ENCODE measurements around the gene RAB7A.
A peak's percentile ranks its signal among the peaks of the same experiment; 100 is the strongest.
"Not testable (repeated sequence)": the region's sequence is repeated elsewhere in the genome, so short reads cannot be mapped to it uniquely, and the experiment has no call there.

The RAB7A gene

DNA sequence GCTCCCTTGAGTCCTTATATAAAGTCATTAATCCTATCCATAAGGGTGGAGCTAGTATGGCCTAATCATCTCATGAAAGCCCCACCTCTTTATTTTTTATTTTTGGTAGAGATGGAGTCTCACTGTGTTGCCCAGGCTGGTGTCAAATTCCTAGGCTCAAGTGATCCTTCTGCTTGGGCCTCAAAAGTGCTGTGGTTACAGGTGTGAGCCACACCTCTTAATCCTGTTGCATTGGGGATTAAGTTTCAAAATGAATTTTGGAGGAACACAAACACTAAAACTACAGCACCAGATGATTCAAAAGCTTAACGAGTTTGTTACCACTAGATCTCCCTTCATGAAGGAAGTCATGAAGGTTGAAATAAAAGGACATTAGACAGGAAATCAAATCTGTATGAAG, 27.7 kb downstream of the RAB7A start:
- peaks cover 22% of the 10 kb centered on the region for H3K36me3 Mint-ChIP-seq

DNA sequence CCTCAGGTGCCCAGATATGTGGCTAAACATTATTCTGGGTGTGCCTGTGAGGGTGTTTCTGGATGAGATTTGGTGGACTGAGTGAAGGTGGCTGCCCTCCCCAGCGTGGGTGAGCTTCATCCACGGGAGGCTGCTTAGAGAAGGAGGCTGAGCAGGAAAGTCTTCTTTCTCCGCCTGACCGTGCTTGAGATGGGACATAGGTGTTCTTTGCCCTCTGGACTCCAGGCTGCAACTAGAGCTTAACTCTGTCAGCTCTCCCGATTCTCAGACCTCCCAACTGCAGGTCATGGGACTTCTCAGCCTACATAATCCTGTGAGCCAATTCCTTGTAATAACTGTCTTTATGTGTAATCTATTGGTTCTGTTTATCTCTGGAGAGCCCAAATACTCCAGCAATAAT, 34.1 kb downstream of the RAB7A start:
- no peak for DNase-seq (ENCODE audit: low spot score in 2 of 2)
- no peak overlapping the region for H3K4me3 Mint-ChIP-seq
- no peak for ATAC-seq (ENCODE audit: low read depth)
- peaks cover 10% of the 10 kb centered on the region for H3K36me3 Mint-ChIP-seq
- peaks cover 22% of the 10 kb centered on the region for H3K4me1 Mint-ChIP-seq
- H3K27ac Mint-ChIP-seq: no peak overlapping the region
- no peaks in the 10 kb centered on the region for H3K27me3 Mint-ChIP-seq
- no peaks in the 10 kb centered on the region for H3K9me3 Mint-ChIP-seq

More for the DNA sequence above, 27.7 kb downstream of the RAB7A start:
- ATAC-seq (ENCODE audit: low read depth) (no peak), DNase-seq (ENCODE audit: low spot score in 2 of 2) (no peak)
- Mint-ChIP-seq H3K27me3 (no peaks in the 10 kb centered on the region), H3K4me3 (no peak overlapping the region), H3K4me1 (peaks cover 38% of the 10 kb centered on the region), H3K9me3 (no peaks in the 10 kb centered on the region), H3K27ac (no peak overlapping the region)

- Mint-ChIP-seq H3K9me3 (no peaks in the 10 kb centered on the region), H3K36me3 (peaks cover 14% of the 10 kb centered on the region), H3K4me1 (peaks cover 23% of the 10 kb centered on the region), H3K4me3 (no peak overlapping the region), H3K27me3 (no peaks in the 10 kb centered on the region), H3K27ac (peak overlapping the region; percentile 58)
- no peak for DNase-seq (ENCODE audit: low spot score in 2 of 2)
- ATAC-seq (ENCODE audit: low read depth): no peak
Observed at GRCh38 chr3:128760881-128761280, 34.9 kb downstream of the RAB7A start.

- DNase-seq (ENCODE audit: low spot score in 2 of 2) (no peak), ATAC-seq (ENCODE audit: low read depth) (no peak)
- peak overlapping the region; percentile 58 for H3K27ac Mint-ChIP-seq
- H3K27me3 Mint-ChIP-seq: no peaks in the 10 kb centered on the region
- no peaks in the 10 kb centered on the region for H3K9me3 Mint-ChIP-seq
- peaks cover 29% of the 10 kb centered on the region for H3K4me1 Mint-ChIP-seq
- peaks cover 14% of the 10 kb centered on the region for H3K36me3 Mint-ChIP-seq
- no peak overlapping the region for H3K4me3 Mint-ChIP-seq
Observed at GRCh38 chr3:128761392-128761791, 35.4 kb downstream of the RAB7A start.

- Mint-ChIP-seq H3K4me3 (no peak overlapping the region), H3K9me3 (no peaks in the 10 kb centered on the region), H3K36me3 (peaks cover 13% of the 10 kb centered on the region), H3K4me1 (peaks cover 43% of the 10 kb centered on the region), H3K27me3 (no peaks in the 10 kb centered on the region), H3K27ac (no peak overlapping the region)
- DNase-seq (ENCODE audit: low spot score in 2 of 2): no peak
- no peak for ATAC-seq (ENCODE audit: low read depth)
Observed at GRCh38 chr3:128763967-128764366, 38.0 kb downstream of the RAB7A start.

DNA sequence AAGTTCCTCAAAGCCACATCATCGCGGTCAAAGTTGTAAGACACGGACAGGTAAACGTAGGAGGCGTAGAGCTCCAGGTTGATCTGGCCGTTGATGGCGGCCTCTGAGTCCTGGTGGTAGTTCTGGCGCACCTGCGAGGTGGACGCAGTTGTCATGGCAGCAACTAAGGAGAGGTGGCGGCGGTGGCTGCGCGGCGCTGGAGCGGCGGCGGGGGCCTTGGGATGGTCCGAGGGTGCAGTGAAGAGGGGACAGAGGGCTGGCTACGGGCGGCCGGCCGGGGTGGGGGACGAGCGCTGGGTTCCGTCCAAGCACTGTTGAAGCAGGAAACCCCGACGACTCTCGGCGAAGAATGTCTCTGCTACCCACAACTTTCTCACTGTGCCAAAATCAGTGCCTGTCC, 38.9 kb downstream of the RAB7A start:
- no peak for ATAC-seq (ENCODE audit: low read depth)

DNA sequence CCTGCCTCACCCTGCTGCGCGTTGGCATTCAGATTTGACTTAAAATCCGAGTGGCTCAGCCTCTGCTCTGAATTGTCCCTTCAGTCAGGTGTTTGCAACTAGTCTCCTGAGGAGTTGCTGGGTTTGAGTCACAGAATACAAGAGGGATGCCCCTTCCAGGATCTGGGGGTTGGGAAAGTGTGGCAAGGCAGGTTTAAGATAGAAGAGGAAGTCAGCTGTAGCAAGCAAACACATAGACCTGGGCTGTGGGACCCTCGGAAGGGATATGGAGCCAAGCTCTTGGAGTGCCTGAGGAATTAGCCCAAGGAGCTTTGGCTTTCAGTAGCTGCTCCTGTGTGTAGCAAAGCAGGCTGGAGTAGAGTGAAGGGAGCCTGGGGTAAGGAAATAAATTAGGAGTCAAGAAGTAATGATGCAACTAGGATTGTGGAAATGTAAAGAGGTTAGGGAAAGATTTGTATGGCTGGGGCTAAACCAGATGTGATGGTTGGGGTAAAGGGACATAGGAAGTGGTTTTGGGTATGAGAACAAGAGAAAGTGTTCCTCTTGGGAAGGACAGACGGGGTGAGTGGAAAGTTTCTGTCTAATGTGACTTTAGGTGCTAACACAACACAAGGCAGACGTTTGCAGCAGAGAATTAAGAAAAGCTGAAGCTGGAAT, 41.2 kb downstream of the RAB7A start:
- DNase-seq (ENCODE audit: low spot score in 2 of 2) (no peak), ATAC-seq (ENCODE audit: low read depth) (no peak)
- Mint-ChIP-seq H3K9me3 (no peaks in the 10 kb centered on the region), H3K36me3 (peaks cover 15% of the 10 kb centered on the region), H3K27me3 (no peaks in the 10 kb centered on the region), H3K4me3 (no peak overlapping the region), H3K4me1 (peaks cover 48% of the 10 kb centered on the region), H3K27ac (peak overlapping the region; percentile 35)

More for the DNA sequence above, 38.9 kb downstream of the RAB7A start:
- Mint-ChIP-seq H3K4me1 (peaks cover 46% of the 10 kb centered on the region), H3K9me3 (no peaks in the 10 kb centered on the region), H3K4me3 (no peak overlapping the region), H3K36me3 (peaks cover 13% of the 10 kb centered on the region), H3K27me3 (no peaks in the 10 kb centered on the region), H3K27ac (no peak overlapping the region)
- no peak for DNase-seq (ENCODE audit: low spot score in 2 of 2)

- no peak for DNase-seq (ENCODE audit: low spot score in 2 of 2)
- Mint-ChIP-seq H3K4me1 (peaks cover 44% of the 10 kb centered on the region), H3K36me3 (peaks cover 15% of the 10 kb centered on the region), H3K9me3 (no peaks in the 10 kb centered on the region), H3K27me3 (no peaks in the 10 kb centered on the region), H3K4me3 (no peak overlapping the region), H3K27ac (no peak overlapping the region)
- ATAC-seq (ENCODE audit: low read depth): no peak
Observed at GRCh38 chr3:128768471-128768870, 42.5 kb downstream of the RAB7A start.

DNA sequence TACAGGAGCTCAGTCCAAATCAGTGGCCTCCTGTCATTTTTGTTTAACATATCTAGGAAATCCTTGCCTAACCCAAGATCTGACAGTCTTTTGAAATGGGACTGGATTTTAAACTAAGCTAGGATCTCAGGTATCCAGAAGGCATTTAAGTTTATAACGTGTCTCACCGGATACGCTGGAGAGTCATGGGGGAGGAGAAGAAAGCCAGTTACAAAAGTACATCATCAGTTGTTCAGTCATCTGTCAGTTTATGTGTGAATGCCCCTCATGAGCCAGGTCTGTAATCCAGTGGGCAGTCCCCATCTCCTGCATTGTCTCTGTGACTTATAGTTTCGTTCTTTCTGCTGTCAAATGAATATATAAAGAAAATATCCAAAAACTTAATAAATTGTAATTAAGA, 44.4 kb downstream of the RAB7A start:
- peaks cover 47% of the 10 kb centered on the region for H3K4me1 Mint-ChIP-seq
- H3K27ac Mint-ChIP-seq: peak overlapping the region; percentile 53
- H3K27me3 Mint-ChIP-seq: no peaks in the 10 kb centered on the region
- no peak overlapping the region for H3K4me3 Mint-ChIP-seq
- ATAC-seq (ENCODE audit: low read depth) (no peak), DNase-seq (ENCODE audit: low spot score in 2 of 2) (no peak)
- H3K36me3 Mint-ChIP-seq: peaks cover 14% of the 10 kb centered on the region
- H3K9me3 Mint-ChIP-seq: no peaks in the 10 kb centered on the region

GRCh38 chr3:128773189-128773588, 47.2 kb downstream of the RAB7A start:
- H3K27ac Mint-ChIP-seq; DNase-seq (ENCODE audit: low spot score in 2 of 2); H3K9me3 Mint-ChIP-seq; H3K4me3 Mint-ChIP-seq; ATAC-seq (ENCODE audit: low read depth); H3K27me3 Mint-ChIP-seq: not testable (repeated sequence)
- peaks cover 15% of the 10 kb centered on the region for H3K36me3 Mint-ChIP-seq
- peaks cover 44% of the 10 kb centered on the region for H3K4me1 Mint-ChIP-seq

DNA sequence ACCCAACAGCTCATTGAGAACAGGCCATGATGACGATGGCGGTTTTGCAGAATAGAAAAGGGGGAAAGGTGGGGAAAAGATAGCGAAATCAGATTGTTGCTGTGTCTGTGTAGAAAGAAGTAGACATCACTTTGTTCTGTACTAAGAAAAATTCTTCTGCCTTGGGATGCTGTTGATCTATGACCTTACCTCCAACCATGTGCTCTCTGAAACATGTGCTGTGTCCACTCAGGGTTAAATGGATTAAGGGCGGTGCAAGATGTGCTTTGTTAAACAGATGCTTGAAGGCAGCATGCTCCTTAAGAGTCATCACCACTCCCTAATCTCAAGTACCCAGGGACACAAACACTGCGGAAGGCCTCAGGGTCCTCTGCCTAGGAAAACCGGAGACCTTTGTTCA, 47.6 kb downstream of the RAB7A start:
- not testable (repeated sequence) for H3K27me3 Mint-ChIP-seq; ATAC-seq (ENCODE audit: low read depth); DNase-seq (ENCODE audit: low spot score in 2 of 2); H3K9me3 Mint-ChIP-seq; H3K4me3 Mint-ChIP-seq; H3K27ac Mint-ChIP-seq
- Mint-ChIP-seq H3K4me1 (peaks cover 42% of the 10 kb centered on the region), H3K36me3 (peaks cover 15% of the 10 kb centered on the region)

GRCh38 chr3:128775241-128775640, 49.3 kb downstream of the RAB7A start:
- no peaks in the 10 kb centered on the region for H3K9me3 Mint-ChIP-seq
- H3K4me3 Mint-ChIP-seq: no peak overlapping the region
- peaks cover 41% of the 10 kb centered on the region for H3K4me1 Mint-ChIP-seq
- DNase-seq (ENCODE audit: low spot score in 2 of 2) (no peak), ATAC-seq (ENCODE audit: low read depth) (peak; percentile 29)
- no peaks in the 10 kb centered on the region for H3K27me3 Mint-ChIP-seq
- H3K36me3 Mint-ChIP-seq: peaks cover 15% of the 10 kb centered on the region
- peak overlapping the region; percentile 77 for H3K27ac Mint-ChIP-seq

DNA sequence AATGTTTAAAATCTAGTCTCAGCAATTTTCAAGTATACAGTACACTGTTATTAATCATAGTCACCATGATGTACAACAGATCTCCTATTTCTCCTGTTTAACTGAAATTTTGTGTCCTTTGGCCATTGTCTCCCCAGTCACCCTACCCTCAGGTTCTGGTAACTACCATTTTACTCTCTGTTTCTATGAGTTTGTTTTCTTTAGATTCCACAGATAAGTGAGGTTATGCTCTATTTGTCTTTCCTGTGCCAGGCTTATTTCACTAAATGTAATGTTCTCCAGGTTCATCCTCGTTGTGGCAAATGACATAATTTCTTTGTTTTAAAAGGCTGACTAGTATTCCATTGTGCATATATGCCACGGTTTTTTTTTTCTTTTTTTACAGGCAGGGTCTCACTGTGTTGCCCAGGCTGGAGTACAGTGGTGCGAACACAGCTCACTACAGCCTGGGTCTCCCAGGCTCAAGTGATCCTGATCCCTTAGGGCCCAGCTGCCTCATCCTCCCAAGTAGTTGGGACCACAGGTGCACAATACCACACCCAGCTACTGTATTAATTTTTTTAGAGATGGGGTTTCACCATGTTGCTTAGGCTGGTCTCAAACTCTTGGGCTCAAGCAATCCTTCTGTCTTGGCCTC, 50.0 kb downstream of the RAB7A start:
- Mint-ChIP-seq H3K27ac (peak overlapping the region; percentile 77), H3K4me3 (no peak overlapping the region)
- ATAC-seq (ENCODE audit: low read depth): no peak

GRCh38 chr3:128780101-128780837, 54.3 kb downstream of the RAB7A start:
- ATAC-seq (ENCODE audit: low read depth) (no peak), DNase-seq (ENCODE audit: low spot score in 2 of 2) (no peak)
- Mint-ChIP-seq H3K36me3 (peaks cover 4% of the 10 kb centered on the region), H3K27ac (peak overlapping the region; percentile 80), H3K4me1 (peaks cover 52% of the 10 kb centered on the region), H3K27me3 (no peaks in the 10 kb centered on the region), H3K9me3 (no peaks in the 10 kb centered on the region), H3K4me3 (no peak overlapping the region)

More for the DNA sequence above, 50.0 kb downstream of the RAB7A start:
- peaks cover 15% of the 10 kb centered on the region for H3K36me3 Mint-ChIP-seq
- H3K9me3 Mint-ChIP-seq: no peaks in the 10 kb centered on the region
- H3K4me1 Mint-ChIP-seq: peaks cover 45% of the 10 kb centered on the region
- no peak for DNase-seq (ENCODE audit: low spot score in 2 of 2)
- no peaks in the 10 kb centered on the region for H3K27me3 Mint-ChIP-seq

Measured in memory B cell (primary cell).